GM12874 (cell line): ENCODE measurements around the gene ZDHHC17.

Experiments
- CTCF ChIP-seq: IDR thresholded peaks from 2 replicates; pipeline ENCODE4 v1.5.1; 2011; ENCODE audit warnings: low read depth, mild to moderate bottlenecking, control low read depth, low read length, moderate library complexity; ENCODE audit not compliant: insufficient read depth

ZDHHC17 gene

GRCh38 chr12:76777765-76778216 lies 13.9 kb downstream of the ZDHHC17 start:
- no peak for TF ChIP-seq CTCF

- no peak for TF ChIP-seq CTCF
Measured at GRCh38 chr12:76778364-76778763, 14.4 kb downstream of the ZDHHC17 start.

GRCh38 chr12:76781321-76781720 lies 17.4 kb downstream of the ZDHHC17 start:
- TF ChIP-seq CTCF = no peak

GRCh38 chr12:76782526-76782925 lies 18.6 kb downstream of the ZDHHC17 start:
- TF ChIP-seq CTCF = no peak

GRCh38 chr12:76784600-76785051 lies 20.7 kb downstream of the ZDHHC17 start:
- TF ChIP-seq CTCF = no peak

GRCh38 chr12:76785407-76785806 lies 21.5 kb downstream of the ZDHHC17 start:
- no peak for TF ChIP-seq CTCF

GRCh38 chr12:76786986-76787385 lies 23.1 kb downstream of the ZDHHC17 start:
- TF ChIP-seq CTCF = no peak
